AG09319 (cell line): ENCODE data around the gene ADCY5.

Experiments used
- DNase-seq: peaks from one replicate; pipeline ENCODE4 v3.0.0-alpha.2; 2010; ENCODE audit warnings: low read depth; ENCODE audit errors: extremely low read depth
- CTCF ChIP-seq: IDR thresholded peaks from 2 replicates; pipeline ENCODE4 v1.5.1; 2011; ENCODE audit warnings: low read depth, mild to moderate bottlenecking, inconsistent platforms, low read length, moderate library complexity

ADCY5 gene

GRCh38 chr3:123283657-123284398 lies 165.1 kb downstream of the ADCY5 start:
- no peak for DNase-seq
- TF ChIP-seq CTCF = no peak

- no peak for DNase-seq
Observed at GRCh38 chr3:123283074-123283473, 165.8 kb downstream of the ADCY5 start.

DNA sequence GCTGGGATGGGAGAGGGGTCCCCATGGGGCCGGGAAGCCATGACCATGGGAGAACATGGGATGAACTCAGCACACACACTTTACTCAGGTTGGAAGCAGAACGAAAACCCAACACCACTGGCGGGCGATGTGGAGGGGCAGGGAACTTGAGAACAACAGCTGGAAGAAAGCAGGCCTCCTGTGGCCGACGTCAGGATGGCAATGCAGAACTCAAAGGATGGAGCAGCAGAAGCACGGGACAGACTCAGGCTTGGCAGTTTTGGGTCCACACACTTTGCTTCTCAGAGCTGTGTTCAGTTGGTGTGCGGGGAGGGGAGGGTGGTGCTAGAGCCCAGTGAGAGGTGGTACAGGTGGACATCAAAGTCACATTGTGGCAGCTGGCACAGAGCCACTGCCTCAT lies 166.4 kb downstream of the ADCY5 start:
- TF ChIP-seq CTCF = no peak
- no peak for DNase-seq

More at GRCh38 chr3:123283074-123283473, 165.8 kb downstream of the ADCY5 start:
- TF ChIP-seq CTCF = no peak

DNA sequence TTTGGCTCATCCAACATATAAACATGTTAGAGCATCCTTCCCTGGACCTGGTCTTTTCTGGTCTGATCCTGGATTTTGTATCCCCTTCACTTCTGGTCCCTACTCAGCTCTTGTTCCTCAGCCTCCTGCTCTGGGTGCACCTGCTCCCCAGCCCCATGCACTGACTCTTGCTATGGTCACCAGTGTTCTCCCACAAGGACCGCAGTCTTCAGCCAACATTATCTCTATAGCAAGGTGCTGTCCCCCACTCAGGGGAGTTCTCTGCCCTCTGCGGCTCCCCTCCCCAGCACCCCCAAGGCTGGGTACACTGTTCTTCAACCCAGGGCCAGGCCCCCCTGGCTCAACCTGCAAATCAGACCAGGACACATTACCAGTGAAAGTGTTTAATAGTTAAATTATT lies 167.0 kb downstream of the ADCY5 start:
- no peak for DNase-seq
- TF ChIP-seq CTCF = no peak

DNA sequence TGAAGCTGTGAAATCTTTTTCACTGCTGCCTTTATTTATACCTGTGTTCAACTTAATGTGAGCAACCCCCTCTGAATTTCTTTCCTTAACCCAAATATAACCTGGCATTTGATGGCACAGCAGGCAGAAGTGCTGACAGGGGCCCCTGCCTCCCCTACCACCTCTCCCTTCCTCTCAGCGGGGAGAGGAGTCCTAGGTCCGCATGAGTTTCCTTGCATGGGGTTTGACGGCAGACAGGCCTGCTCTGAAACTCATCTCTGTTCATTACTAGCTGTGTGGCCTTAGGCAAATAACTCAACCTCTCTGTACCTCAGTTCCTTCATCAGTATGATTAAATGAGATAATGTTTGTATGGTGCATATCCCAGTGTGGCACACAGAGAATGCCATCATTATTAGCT lies 167.5 kb downstream of the ADCY5 start:
- no peak for TF ChIP-seq CTCF
- DNase-seq = no peak

GRCh38 chr3:123279121-123279520 lies 169.8 kb downstream of the ADCY5 start:
- no peak for TF ChIP-seq CTCF
- no peak for DNase-seq

GRCh38 chr3:123278446-123278845 lies 170.4 kb downstream of the ADCY5 start:
- no peak for DNase-seq
- TF ChIP-seq CTCF = no peak
